GM12873 (cell line): ENCODE results near the gene ASPSCR1.

Experiments
- TF ChIP-seq, protein P1 (sequence below): IDR thresholded peaks from 2 replicates; pipeline ENCODE4 v1.5.1; 2012; ENCODE audit warnings: low read depth, mild to moderate bottlenecking, moderate library complexity, low read length, control low read depth; ENCODE audit not compliant: insufficient read depth; ENCODE audit errors: missing control alignments

ASPSCR1 gene

DNA sequence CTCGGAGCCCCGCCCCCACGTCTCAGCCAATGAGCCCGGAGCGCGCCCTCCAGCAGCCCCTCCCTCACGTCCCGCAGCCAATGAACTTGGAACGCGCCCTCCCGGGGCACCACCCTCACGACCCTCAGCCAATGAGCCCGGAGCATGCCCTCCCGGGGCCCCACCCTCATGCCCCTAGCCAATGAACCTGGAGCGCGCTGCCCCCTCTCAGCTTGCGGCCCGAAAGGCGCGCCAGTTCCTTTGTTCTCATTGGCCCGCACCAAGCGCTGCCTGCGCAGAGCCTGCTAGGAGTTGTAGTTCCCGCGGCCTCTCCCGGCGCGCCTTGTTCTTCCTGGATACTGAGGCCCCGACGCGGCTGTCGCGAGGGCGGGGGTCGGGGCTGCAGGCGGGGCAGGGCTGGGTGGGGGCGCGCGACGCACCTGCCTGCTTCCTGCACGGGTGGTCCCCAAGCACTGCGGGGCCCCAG, 45.6 kb downstream of the ASPSCR1 start, which contains the start of gene LRRC45:
TSS of gene LRRC45 (plus strand) at position 325 of the 466 bp plus-strand sequence. CDS start 339 bp downstream, outside the sequence.
- TF ChIP-seq, protein P1, sequence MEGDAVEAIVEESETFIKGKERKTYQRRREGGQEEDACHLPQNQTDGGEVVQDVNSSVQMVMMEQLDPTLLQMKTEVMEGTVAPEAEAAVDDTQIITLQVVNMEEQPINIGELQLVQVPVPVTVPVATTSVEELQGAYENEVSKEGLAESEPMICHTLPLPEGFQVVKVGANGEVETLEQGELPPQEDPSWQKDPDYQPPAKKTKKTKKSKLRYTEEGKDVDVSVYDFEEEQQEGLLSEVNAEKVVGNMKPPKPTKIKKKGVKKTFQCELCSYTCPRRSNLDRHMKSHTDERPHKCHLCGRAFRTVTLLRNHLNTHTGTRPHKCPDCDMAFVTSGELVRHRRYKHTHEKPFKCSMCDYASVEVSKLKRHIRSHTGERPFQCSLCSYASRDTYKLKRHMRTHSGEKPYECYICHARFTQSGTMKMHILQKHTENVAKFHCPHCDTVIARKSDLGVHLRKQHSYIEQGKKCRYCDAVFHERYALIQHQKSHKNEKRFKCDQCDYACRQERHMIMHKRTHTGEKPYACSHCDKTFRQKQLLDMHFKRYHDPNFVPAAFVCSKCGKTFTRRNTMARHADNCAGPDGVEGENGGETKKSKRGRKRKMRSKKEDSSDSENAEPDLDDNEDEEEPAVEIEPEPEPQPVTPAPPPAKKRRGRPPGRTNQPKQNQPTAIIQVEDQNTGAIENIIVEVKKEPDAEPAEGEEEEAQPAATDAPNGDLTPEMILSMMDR = no peak

- TF ChIP-seq, protein P1 = no peak
Measured at GRCh38 chr17:82023447-82024241, 46.2 kb downstream of the ASPSCR1 start.

DNA sequence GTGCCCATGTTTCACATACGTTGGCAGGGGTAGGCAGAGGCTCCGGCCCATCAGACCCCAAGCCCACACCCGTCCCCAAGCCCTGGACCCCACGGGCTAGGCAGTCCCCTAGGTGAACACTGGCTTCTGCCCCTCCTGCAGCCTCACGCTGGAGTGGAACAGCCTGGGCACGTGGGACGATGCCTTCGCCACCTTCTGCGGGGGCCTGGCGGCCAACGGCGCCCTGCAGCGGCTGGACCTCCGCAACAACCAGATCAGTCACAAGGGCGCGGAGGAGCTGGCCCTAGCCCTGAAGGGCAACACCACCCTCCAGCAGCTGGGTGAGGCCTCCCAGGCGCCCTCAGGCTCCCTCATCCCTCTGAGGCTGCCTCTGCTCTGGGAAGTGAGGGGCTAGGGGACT, 47.4 kb downstream of the ASPSCR1 start:
- TF ChIP-seq, protein P1 = no peak

DNA sequence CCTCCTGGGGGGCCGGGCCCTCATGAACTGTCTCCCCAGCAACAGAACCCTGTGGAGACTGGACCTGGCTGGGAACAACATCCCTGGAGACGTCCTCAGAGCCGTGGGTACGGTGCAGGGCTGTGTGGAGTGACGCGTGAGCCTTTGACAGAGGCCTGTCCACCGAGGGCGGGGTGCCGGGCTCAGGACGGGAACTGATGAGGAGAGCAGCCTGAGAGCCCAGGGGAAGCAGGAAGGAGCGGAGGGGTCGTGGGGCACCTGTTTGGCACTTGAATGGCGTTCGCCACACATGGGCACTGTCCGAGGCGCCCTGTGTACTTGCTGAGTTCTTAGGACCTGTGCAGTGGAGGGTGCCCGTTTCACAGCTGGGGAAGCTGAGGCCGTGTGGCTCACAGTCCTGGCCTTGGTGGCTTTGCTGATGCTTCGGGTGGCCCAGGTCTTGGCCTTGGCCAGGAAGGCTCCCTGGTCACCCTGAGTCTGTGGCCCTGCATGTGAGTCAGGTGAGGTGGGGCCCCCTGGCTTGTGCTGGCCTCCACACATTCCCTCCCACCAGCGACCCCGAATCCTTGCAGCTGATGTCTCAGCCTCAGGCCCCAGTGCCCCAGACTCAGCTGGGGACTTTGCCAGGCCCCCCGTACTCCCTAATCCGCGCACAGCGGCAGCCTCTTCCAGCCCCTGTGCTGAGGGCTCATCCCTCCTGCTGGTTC, 48.1 kb downstream of the ASPSCR1 start:
- TF ChIP-seq, protein P1 = no peak

DNA sequence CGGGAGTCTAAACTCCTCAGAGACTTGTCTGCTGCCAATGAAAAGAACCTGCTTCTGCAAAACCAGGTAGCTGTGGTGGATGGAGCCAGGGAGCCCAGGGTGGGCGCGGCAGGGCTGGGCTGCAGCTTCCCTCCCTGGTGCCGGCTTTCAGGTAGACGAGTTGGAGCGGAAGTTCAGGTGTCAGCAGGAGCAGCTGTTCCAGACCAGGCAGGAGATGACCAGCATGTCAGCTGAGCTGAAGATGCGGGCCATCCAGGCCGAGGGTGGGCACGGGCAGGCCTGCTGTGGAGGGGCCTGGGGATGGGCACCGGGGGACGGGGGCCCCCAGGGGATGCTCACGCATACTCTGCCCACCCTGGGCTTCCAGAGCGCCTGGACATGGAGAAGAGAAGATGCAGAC, 50.8 kb downstream of the ASPSCR1 start:
- TF ChIP-seq, protein P1 = no peak

GRCh38 chr17:82028966-82029365, 51.5 kb downstream of the ASPSCR1 start:
- TF ChIP-seq, protein P1 = no peak

DNA sequence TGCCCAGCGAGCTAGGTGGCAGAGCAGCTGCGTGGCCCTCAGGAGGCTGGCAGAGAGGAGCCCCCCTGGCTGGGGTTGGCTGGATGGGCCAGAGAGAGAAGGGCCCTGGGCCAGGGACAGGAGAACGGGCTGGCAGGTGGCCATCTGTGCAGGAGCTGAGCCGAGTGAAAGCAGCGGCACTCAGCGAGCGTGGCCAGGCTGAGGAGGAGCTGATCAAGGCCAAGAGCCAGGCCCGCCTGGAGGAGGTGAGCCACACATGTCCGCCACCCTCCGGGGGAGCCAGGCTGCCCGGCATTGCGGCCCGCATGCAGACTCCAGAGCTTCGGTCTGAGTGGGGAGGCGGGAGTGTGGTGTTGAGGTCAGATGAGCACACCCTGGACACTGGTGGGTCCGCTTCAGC, 52.0 kb downstream of the ASPSCR1 start:
- TF ChIP-seq, protein P1 = no peak
